Stimulated activated CD4-positive, alpha-beta T cell treated with anti-CD3 and anti-CD28 coated beads, Interleukin-2, amount 100 ng/mL, for 4 hours (primary cell): ENCODE results near the gene B4GALT5.

ENCODE experiments used
- DNase-seq: peaks from one replicate; pipeline ENCODE4 v3.0.0-alpha.2; 2020; ENCODE audit warnings: low read depth

The B4GALT5 gene

GRCh38 chr20:49700411-49701185, 13.1 kb downstream of the B4GALT5 start:
- DNase-seq: no peak

GRCh38 chr20:49699200-49699992, 14.3 kb downstream of the B4GALT5 start:
- no peak for DNase-seq

DNA sequence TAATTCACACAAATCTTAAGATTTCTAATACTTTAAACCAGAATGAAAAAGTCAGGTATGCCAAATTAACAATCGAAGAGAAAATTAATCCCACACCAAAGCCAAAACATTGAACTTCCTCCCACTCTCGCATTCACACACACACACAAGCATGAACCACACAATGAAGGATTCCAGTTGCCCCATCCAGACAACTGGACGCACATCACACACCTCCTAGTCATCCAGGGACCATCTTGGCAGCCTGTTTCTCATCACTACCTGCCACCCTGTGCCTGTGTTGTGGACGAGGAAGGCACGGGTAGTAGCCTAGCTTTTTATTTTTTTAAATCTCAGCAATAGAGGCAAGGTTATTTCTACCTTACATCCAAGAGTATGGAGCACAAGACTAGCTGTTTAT, 15.2 kb downstream of the B4GALT5 start:
- no peak for DNase-seq

DNA sequence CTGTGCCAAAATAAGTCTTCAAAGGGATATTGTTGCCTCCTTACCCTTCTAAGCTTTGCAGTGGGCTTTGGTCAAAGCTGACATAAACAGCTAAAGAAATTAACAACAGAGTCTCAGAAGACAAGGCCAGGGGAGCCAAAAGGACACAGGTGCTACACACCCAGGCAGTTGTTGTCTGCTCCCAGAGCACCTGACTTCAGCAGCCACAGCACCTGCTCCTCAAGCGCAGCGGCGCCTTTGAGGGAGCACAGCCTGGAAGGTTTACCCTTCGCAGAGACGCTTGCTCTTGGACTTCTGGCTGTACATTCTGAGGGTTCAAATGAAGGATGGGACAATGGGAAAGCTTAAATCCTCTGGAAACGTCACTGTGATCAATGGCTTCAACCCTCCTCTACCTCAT, 16.6 kb downstream of the B4GALT5 start:
- DNase-seq: no peak

DNA sequence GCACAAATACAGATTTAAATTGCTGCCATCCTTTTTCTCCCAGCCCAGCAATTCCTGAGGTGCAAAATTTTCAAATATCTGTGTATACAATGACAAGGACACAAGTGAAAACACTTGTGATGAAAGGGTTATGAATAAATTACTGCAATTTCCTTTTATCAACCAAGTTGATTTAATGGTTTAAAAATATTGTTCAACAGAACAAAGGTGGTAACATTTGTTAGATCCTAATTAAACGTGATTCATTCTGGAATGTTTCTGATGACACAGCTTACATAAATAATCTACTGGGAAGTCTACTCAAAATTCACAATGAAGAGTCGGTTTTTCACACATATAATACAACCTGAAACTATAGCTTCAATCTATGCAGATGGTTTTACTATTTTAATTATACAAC, 17.1 kb downstream of the B4GALT5 start:
- DNase-seq: no peak

GRCh38 chr20:49695830-49696229, 17.8 kb downstream of the B4GALT5 start:
- DNase-seq: no peak

DNA sequence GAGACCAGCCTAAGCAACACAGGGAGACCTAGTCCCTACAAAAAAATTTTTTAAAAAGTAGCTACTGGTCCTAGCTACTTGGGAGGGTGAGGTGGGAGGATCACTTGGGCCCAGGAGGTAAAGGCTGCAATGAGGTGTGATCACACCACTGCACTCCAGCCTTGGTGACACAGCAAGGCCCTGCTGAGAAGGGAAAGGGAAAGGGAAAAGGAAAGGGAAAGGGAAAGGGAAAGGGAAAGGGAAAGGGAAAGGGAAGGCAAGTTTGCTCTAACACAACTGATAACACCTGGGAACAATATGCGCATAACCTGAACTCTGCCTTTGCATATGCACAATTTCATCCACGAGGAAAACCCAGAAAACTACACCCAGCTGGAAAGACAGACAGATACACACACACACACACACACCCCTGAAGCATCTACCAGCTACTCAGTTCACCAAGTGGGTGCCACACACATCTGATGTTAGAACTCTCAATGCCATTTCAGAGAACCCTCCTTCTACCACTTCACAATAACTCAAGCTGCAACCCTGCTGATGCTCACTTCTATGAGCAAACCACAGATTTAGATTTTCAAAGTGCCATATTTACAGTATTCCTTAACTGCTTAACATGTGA, 19.1 kb downstream of the B4GALT5 start:
- DNase-seq: no peak

DNA sequence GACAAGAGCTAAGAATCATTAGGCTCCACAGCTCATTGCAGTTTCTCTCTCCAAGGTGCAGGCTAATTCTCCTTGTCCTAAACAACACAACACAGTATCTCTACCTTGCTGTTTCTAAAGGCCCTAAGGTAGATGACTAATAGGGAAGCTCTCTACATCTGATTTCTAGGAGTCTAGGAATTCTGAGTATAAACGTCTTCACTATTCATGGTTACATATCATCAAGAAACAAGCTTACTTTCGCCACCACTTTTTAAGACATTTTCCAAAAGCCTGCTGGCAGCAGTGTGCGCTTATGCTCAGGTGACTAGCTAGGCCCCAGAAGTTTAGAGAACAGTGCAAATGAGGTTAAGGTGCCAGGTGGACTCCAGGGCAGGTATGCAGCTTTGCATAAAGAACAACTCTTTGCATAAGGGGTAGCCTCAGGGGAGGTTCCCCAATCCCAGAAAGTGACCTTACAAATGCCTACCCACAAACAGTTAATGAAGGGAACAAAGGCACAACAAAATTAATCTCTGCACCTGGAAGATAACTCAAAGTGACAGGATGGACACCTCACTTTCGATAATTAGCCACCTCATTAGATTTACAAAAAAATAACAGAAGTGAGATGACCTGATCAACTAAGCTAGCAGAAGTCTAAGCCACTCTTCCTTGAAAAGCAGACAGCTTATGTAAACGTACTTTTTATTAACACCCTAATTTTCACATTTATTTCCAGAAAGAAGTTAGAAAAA, 20.1 kb downstream of the B4GALT5 start:
- DNase-seq: no peak

- no peak for DNase-seq
Observed at GRCh38 chr20:49692941-49693340, 20.7 kb downstream of the B4GALT5 start.

- DNase-seq: no peak
Observed at GRCh38 chr20:49691818-49692568, 21.7 kb downstream of the B4GALT5 start.

- DNase-seq: no peak
Observed at GRCh38 chr20:49690899-49691620, 22.6 kb downstream of the B4GALT5 start.

DNA sequence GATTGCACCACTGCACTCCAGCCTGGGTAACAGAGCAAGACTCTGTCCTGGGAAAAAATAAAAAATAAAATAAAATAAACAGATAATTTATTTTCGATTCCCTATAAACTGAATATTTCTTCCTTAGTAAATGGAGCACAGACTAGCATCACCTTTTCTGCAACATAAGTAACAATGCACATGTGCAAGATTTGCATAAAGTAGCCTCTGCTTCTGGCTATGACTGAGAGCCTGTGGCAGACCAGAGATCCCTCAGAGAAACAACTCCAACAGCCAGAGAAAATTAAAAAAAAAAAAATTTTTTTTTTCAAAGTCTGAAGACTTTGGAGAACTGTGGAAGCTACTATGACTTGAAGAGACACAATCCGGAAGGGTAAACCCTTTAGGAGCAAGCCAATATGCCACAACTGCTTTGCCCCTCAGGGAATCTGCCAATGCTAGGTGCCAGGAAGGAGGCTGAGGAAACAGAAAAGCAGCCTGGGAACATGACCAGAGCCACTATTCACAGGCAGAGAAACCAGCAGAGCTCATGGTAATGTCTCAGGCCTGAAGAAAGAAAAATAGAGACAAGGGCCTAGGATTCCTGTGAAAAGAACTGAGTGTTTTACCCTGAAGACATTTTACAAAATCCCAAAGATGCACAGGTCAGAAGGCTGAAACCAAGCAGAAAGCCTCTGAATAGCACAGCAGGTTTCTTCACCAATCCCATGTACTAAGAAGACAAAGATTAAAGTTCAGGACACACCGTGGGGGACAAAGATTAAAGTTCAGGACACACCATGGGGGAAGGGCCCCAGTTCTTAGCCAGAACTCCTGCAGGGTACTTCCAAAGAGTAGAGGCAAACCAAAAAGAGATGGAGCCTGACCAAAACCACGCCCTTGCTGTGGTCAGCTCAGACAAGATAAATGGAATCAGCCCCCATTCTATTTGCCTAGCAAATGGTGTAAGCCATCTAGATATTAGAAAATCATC, 25.8 kb downstream of the B4GALT5 start:
- DNase-seq: no peak

DNA sequence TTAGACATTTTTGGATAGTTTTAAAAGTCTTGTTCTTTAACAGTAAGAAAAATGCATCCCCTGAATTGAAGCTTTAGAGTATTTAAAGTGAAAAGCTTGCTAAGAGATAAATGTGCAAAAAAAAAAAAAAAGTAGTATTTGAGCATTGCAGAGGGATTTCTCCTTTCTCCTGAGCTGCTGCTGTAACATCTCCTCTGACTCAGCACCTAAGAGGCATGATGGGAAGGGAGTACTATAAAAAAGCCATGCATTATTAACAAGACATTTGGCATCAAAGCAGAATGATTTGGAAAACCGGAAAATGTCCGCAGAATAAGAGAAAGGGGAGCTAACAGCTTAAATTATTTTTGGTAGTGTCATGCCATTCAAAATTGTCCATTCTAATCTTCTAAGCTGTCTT, 27.9 kb downstream of the B4GALT5 start:
- DNase-seq: no peak

DNA sequence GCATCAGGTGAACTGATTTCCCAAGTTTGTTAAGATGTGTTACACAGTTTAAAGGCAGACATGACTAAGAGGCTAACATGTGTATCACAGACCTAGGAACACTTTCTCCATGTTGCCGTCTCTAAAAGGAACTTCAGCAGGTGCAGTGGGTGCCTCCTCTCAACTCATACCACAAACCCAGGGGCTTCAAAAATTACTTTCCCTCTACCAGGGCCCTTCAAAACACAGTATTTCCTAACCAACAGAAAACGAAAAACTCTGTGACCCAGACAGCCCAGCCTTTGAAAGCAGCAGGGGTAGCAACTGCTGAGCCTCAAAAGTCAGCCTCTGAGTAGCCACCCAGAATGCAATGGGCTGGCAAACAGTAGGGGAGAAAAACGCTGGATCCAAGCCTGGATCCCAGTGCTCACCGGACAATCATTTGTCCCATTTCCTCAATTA, 28.5 kb downstream of the B4GALT5 start:
- DNase-seq: no peak

DNA sequence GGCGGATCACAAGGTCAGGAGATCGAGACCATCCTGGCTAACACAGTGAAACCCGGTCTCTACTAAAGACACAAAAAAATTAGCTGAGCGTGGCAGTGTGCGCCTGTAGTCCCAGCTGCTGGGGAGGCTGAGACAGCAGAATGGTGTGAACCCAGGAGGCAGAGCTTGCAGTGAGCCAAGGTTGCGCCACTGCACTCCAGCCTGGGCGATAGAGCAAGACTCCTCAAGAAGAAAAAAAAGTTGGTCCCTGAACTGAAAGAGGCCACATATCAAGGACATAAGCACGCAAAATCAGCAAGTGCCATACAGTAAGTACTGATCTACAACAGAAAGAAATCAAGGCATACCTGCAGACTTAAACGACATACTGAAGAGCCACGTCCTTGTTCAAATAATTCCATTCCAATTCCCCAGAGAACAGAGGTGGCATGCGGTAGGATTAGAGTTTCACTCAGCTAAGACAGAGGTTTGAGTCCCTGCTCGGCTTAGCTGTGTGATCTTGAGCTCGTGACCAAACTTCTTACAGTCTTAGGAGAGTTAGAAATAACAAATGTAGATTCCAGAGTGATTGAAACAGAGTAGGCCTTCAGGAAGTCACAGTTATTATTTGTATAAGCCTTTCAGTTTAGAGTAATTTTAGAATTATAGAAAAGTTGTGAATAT, 29.2 kb downstream of the B4GALT5 start:
- no peak for DNase-seq

DNA sequence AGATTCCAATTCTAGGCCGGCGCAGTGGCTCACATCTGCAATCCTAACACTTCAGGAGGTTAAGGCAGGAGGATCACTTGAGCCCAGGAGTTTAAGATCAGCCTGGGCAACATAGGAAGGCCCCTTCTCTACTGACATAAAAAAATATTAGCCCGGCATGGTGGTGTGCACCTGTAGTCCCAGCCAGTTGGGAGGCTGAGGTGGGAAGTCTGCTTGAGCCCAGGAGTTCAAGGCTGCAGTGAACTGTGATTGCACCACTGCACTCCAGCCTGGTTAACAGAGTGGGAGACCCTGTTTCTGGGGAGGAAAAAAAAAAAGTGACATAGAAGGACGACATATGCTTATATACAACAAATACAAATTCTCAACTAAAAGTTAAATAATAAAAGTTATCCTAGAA, 30.9 kb downstream of the B4GALT5 start:
- no peak for DNase-seq

DNA sequence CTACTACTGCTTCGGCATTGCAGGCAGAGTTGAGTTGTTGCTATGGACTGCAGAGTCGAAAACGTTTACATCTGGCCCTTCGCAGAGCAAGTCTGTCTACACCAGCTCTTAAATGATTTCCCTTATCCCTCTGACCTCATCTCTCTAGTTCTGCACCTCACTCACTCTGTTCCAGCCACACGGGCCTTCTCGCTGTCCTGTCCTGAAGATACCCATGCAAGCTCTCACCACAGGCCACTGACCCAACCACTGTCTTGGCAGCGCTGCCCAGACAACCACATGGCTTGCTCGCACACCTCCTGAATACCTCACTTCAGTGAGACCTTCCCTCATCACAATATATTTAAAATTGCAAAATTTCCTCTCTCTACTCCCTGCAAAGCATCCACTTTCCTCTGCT, 31.4 kb downstream of the B4GALT5 start:
- no peak for DNase-seq

- DNase-seq: no peak
Observed at GRCh38 chr20:49681850-49682216, 31.8 kb downstream of the B4GALT5 start.

- DNase-seq: no peak
Observed at GRCh38 chr20:49680484-49680883, 33.2 kb downstream of the B4GALT5 start.
